Neural progenitor cell (in vitro differentiated cells): Measurements from ENCODE around the gene ANP32D.

Experiments used
- CTCF ChIP-seq: fragments of 200-600 bp; sonication (generic); IDR thresholded peaks from 2 replicates; pipeline ENCODE4 v1.5.1; 2017; ENCODE audit warnings: antibody characterized with exemption, mild to moderate bottlenecking
- EZH2 ChIP-seq: fragments of 200-600 bp; sonication (generic); IDR thresholded peaks from 2 replicates; pipeline ENCODE4 v1.6.1; 2017; ENCODE audit warnings: antibody characterized with exemption, mild to moderate bottlenecking, moderate library complexity
- EZH2phosphoT487 ChIP-seq: fragments of 200-600 bp; sonication (generic); IDR thresholded peaks from 2 replicates; pipeline ENCODE4 v1.6.1; 2017; ENCODE audit warnings: antibody characterized with exemption

DNA sequence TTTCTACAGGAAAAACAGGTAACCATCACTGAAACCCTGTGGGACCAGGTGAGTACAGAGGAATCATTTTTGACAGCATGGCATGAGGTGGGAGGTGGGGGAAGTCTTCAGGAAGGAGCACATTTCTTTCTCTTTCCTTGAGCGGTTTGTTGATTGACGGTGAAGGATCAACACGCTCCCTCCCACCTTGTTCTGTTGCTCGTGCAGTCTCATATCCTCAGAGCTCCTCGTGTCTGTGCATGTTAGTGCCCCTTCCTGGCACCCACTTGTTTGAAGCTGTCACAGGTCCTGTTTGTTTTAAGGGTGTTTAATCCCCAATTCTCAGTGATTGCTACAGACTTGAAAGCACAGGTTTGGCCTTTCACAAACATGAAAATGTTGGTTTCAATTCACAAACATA lies 14.3 kb downstream of the ANP32D start:
- TF ChIP-seq EZH2phosphoT487, result no peak
- no peak for TF ChIP-seq CTCF
- no peak for TF ChIP-seq EZH2
